Measurements from ENCODE around the gene TPP1.

GRCh38 chr11:6646576-6646917 is 27.3 kb upstream of the TPP1 start:
- TF ChIP-seq CTCF (conservative IDR thresholded peaks at IDR 0.05; ENCODE audit: low read depth, low read length) (no peak), EZH2phosphoT487 (IDR thresholded peaks at IDR 0.05; ENCODE audit: borderline replicate concordance, low read length) (no peak)

Measured in PC-3 (cell line).